GM21528 (cell line): ENCODE results near the gene RBM39.
"Not testable (repeated sequence)": the region's sequence is repeated elsewhere in the genome, so short reads cannot be mapped to it uniquely, and the experiment has no call there.

ENCODE experiments used
- ATAC-seq: cut with Tn5 transposase; IDR thresholded peaks from one replicate; pipeline ENCODE4 v1.9.1; 2021; ENCODE audit warnings: mild to moderate bottlenecking, moderate library complexity; ENCODE audit not compliant: unreplicated experiment, low FRiP score

The RBM39 gene

DNA sequence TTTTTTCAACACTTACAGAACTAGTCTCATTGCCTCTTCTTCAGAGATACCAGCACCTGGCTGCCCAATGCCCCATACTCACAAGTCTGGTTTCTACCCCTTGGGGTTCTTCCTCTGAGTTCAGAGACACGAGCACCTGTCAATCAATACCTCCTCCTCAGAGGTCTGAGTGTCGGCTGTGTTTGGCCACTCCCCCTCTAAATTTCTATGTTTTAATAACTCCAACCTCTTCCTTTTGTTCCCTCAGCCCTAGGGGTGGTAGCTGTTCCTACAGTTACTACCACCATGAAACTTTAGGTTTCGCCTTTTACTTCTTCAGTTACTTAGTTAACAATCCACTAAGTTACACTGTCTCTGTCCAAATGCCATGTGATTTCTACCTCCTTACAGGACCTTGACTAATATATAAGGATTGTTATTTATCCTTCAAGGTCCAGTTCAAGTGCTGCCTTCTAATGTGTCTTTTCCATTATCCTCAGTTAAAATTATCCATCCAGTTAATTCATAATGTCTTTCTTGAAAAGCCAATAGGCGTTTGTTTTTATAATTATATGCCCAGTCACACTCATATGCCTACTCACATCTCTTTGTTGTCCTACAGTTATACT, 15.1 kb upstream of the RBM39 start:
- no peak for ATAC-seq

DNA sequence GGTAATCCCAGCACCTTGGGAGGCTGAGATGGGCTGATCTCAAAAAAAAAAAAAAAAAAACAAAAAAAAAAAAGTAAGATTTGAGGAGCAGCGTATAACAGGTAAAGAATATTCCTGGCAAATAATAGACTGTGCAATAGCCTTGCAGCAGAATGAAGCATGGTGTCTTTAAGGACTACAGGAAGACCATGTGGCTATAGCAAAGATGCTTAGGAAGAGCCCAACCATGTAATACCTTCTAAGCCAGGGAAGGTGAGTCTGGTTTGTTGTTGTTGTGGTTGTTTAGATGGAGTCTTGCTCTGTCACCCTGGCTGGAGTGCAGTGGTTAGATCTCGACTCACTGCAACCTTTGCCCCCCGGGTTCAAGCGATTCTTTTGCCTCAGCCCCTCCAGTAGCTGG, 14.3 kb upstream of the RBM39 start:
- ATAC-seq = no peak

DNA sequence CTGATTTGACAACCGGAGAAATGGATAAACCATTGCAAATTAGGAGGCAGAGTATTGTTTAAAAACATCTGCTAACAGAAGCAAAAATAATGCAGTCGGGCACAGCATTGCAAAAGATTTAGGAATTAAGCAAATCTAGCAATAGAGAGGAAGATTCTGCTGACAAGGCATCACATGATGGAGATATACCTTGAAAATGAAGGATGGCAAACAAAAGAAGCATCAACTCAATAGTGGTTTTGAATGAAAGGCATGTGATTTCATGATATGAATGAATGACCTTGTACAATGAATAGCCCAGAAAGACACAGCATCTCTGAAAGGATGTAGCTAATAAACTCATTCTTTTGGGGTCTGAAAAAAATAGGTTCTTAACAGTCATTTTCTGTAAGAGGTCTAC, 8.6 kb upstream of the RBM39 start:
- no peak for ATAC-seq

DNA sequence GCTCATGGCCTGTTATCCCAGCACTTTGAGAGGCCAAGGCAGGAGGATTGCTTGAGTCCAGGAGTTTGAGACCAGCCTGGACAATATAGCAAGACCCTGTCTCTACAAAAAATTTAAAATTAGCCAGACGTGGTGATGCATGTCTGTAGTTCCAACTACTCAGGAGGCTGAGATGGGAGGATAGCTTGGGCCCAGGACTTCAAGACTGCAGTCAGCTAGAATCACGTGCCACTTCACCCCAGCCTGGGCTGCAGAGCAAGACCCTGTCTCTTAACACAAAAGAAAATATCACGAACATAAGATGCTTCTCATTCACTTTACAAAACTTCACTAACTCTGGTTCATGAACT, 2.4 kb upstream of the RBM39 start:
- ATAC-seq = not testable (repeated sequence)

DNA sequence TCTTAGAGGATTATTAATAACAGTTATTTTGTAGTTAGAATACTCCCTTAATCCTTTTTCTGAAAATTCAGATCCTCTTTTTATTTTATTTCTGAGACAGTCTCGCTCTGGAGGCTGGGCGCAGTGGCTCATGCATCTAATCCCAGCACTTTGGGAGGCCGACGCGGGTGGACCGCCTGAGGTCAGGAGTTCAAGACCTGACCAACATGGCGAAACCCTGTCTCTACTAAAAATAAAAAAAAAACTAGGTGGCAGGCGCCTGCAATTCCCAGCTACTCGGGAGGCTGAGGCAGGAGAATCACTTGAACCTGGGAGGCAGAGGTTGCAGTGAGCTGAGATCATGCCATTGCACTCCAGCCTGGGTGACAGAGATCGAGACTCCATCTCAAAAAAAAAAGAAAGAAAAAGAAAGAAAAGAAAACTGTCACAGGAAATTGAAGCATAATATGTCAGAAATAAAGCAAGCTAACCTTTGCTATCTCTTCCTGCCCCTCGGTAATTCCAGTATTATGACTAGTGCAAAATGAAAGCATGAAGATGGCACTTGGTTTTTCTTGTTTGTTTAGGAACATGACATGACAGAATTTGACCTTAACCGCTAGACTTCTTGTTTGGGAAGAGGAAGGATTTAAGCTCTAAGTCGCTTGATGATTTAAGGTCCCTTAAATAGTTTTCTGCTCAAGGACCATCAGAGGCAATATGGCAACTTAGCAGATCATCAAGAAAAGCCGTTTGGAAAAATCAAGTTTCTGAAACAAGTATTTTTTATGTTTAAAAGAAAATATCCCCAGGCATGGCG, 1.8 kb upstream of the RBM39 start:
- no peak for ATAC-seq

DNA sequence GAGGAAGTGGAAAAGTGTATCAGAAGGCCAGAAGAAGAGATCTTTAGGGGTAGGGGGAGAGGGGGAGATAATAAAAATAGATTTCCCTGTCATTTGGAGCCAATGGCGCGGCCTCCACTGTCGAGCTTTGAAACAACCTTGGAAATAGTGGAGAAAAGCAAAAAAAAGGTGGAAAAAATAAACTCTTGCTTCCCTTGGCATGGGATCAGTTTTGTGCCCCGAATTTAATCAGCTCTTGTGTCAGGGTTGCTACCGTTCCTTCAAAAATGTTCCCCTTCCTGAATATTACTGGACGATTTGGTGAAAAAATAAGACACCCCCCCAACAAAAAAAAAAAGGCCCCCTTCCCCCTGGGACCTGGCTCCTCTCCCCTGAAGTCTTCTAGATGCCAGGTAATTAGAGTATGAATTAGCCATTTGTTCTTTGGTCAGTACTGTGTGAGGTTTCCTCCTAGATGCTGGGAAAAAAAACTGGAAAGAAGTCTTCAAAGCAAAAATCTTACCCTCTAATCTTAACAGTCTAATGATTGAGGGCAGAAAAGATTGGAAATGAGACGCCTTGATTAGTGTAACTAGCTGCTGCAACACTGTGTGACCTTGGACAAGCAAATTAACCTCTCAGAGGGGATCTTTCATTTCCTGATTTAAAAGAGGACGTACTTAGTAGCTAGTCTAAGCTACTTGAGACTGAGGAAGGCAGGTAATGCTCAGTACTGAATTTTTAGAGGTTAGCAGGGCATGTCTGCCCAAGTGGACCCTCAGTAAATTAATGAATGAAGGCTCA, 872 bp upstream of the RBM39 start:
- no peak for ATAC-seq

DNA sequence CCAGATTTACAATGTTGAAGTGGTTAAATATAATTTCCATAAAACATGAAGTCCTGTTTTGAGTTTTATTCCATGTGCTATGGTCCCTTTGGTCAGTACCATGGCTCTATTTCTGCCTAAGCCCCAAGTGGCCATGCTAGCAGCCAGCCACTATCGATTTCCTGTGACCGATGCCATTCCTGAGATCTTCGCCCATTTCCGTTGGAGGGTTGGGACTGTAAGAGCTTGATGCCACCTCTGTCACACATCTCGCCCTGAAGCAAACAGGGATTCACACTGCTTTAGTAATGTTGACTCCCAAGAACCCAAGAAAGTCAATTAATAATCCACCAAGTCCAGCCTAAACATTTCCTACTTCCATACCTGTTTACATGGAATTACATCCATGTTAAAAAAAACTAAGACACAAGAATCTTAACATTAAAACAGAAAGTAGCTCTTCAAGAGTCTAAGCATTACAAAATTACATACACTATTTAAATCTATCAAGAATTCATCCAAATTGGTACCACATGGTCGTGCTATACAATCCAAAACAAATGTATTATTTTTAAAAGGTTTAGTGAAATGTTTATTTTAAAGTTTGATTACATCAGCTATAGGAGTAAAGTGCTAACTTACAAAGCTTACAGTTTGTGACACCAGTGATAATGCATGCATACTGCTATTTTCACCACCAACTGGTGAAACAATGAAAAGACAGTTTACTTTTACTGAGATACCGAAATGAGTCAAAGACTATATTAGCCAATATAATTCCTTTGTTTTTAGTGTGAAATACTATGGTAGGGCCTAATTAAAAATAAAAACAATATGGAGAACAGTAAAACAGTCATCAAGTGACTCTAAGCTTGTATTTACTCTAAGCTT, 2.5 kb downstream of the RBM39 start:
- no peak for ATAC-seq

DNA sequence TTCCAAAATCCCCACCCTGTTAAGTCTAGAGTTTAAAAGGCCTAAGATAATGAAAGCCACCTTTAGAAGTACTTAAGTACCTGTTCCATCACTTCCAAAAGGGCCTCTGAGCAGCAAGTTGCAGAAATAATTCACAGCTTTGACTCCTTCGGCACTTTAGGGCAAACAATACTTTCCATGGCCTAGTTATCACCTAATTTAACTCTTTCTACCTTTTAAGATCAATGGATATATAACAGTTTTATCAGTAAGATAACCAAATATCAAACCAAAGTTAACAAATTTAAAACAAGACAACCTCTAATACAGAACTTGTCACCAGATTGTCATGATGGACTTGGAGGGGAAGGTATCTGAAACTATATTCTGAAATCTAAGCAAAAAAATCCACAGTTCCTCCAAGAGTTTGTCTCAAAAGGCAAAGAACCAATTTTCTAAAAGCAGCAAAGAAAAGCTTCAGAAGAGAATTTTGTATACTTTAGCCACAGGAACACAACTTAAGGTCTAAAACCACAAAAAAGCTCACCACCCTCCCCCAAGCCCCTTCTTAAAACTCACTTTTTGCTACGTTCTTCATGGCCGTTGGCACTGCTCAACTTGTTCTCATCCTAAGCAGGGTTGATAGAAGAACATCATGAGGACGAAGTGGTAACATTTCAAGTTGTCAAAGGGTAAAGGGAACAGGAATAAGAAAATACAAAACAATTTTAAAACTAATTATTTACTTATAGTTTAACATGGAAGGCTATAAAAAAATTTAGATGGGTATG, 3.5 kb downstream of the RBM39 start:
- no peak for ATAC-seq

DNA sequence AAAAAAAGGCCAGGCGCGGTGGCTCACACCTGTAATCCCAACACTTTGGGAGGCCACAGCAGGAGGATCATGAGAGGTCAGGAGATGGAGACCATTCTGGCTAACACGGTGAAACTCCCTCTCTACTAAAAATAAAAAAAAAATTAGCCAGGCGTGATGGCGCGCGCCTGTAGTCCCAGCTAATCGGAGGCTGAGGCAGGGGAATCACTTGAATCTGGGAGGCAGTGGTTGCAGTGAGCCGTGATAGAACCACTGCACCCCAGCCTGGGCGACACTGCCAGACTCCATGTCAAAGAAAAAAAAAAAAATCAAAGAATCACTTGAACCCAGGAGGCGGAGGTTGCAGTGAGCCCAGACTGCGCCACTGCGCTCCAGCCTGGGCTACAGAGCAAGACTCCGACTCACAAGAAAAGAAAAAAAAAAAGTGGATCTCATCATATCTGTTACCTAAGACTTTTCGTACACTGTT, 4.2 kb downstream of the RBM39 start:
- ATAC-seq = no peak

DNA sequence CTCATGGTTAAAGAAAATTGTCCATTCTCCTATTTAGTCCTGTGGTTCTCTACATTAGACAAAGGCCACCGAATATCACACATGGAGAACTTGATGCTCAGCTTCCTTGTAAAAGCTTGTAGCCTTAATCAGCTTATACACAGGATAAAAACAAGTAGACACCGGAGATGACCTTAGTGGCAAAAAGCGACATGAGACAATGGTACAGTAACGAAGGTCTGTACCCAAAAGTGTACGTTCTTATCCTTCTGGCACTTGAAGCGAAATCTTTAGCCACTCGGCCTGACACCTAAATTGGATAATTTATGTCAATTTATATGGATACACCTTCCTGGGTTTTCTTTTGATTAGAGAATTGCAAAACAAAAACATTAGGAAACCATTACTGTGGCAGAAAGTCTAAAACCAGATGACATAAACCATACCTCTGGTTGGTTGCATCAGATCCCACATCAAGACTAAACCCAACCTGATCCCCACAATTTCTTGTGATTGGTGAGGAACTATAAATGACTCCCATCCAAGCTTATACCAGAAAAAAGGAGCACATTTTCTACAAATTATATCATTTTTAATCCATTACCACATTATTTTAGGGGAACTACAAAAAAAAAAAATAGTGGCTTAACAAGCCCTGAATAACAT, 6.1 kb downstream of the RBM39 start:
- ATAC-seq = no peak

DNA sequence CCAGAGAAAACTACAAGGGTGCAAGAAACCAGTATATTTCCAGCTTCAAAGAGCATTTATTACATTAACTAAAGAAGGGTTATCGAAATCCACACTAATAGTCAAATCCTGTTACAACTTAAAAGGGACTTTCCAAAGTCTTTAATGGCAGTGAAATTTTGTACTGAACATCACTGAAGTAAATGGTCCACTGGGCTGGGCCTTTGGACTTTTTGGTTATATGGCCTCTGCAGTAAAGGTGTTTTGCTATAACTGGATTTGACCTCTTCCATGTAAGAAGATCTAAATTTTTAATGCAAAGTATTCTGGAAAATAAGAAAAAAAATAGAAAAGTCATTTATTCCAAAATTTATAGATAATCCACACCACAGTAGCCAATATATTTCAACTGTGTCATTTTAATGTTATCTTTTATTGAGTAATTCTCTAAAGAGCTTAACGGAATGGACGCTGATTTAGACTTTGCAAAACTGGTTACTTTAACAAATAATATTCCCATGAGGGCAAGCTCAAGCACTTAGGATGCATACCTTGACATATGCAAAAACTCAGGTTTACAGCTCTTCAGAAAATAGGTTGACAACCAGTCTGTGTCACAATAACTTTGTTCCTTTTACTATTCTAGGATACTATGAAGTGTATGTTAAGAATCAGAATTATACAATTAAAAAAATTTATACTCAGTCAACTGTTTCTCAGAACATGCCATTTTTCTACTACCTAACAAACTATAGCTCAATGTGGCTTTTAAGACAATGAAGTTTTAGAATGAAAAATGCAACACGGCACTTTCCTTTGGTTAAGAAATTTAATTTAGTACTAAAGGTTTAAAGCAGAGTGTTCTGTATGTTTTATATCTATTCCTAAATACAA, 7.0 kb downstream of the RBM39 start:
- ATAC-seq = no peak

DNA sequence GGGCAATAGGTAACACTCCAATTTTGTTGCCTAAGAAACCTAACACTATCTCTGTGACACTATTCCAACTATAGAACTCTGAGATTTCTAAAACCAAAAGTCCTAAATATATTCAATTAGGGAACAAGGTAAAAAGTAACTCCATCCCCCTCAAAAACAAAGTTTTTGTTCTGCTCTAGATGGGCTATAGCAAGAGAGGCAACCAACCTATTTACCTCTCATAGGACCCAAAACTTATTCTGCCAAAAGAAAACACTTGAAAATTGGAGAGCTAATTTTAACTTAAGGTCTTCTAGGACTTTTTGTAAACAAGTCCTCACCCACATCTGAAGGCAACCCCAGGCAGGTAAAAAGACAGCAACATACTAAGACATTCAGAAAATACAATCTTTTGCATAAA, 7.7 kb downstream of the RBM39 start:
- ATAC-seq = no peak

DNA sequence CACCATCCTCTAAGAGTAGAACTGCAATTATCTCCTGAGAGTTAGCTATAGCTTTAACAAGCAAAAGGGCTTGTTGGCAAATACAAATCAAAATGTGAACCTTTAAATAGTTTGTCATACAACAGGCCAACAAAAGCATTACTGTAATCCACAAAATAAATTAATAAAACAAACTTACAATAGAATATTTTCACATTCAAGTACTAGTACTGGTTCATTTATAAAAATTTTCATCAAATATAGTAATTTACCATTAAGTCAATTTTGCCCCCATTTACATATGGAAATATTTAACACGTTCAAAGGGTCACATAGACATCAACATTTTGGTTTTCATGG, 9.4 kb downstream of the RBM39 start:
- no peak for ATAC-seq

DNA sequence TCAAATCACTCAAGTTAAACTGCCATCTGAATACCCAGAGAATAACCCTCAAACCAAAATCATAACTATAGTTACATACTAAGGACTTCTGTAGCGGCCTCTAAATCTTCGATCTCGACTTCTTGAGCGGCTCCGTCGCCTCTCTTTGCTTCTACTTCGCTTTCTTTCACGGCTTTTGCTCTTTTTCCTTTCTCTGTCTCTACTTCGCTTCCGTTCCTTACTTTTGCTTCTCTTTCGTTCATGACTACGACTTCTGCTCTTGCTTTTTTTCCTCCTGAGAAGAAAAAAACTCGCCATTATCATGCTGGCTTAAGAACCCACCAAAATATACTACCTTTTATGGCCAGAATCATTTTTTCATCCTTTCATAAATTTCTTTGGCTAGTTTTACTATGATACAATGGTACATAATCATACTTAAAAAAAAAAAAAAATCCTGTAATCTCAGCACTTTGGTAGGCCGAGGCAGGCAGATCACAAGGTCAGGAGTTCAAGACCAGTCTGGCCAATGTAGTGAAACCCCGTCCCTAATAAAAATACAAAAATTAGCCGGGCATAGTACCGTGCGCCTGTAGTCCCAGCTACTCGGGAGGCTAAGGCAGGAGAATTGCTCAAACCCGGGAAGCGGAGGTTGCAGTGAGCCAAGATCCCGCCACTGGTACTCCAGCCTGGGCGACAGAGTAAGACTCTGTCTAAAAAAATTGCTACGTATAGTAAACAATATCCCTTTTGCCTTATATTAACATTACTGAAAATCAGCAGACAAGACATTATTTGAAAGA, 10.0 kb downstream of the RBM39 start:
- ATAC-seq = no peak

DNA sequence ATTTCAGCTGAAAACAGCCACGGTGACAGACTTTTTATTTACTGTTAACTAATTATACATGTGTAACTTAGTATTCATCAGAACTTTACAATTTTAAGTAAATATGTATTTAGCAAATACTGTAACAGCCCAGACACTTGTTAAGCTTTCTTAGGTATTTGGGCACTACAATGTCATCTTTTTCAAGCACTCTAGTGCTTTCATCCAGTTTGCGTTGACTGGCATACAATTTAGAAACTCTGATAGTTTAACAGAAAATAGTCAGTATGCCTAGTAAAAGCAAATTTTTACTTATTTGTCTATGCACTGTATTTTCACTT, 10.6 kb downstream of the RBM39 start:
- no peak for ATAC-seq

DNA sequence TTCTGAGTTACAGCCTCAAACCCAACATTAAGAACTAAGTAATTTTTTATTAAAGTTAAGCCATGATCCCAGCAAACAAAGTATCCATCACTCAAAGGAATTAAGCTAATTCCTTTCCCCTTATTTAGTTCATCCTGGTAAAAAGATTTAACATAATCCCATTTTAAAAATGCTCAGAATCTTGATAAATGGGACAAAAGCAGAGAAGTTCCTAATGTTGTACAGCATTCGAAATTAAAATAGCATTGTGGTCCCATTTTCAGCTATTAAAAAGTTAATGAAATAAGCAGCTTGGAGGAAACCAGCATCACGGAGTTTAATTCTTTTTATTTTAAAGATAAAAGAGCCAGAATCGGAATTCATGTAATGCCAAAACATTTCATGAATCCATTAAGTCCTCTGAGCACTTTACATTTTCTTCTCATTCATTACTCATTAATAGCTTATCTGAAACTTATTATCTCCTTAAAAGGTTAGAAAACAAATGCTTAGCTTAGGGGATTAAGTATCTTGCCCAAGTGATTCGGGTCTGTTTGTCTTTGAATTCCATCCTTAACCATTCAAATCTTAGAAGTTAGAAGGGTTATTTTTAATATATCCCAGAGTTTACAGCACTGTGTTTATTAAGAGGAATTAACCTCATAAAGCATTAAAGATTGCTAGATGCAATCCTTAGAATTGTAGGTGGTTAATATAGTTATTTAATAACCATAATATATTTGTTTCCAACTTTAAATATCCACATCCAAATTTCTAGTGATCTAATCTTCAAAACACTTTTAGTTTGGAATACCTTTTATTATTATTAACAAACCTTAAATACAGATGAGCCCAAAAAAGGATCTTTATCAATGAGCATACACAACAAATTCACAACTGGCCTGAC, 11.2 kb downstream of the RBM39 start:
- ATAC-seq = no peak
